Measurements from ENCODE around the gene CACNG6.

Gene CACNG6

DNA sequence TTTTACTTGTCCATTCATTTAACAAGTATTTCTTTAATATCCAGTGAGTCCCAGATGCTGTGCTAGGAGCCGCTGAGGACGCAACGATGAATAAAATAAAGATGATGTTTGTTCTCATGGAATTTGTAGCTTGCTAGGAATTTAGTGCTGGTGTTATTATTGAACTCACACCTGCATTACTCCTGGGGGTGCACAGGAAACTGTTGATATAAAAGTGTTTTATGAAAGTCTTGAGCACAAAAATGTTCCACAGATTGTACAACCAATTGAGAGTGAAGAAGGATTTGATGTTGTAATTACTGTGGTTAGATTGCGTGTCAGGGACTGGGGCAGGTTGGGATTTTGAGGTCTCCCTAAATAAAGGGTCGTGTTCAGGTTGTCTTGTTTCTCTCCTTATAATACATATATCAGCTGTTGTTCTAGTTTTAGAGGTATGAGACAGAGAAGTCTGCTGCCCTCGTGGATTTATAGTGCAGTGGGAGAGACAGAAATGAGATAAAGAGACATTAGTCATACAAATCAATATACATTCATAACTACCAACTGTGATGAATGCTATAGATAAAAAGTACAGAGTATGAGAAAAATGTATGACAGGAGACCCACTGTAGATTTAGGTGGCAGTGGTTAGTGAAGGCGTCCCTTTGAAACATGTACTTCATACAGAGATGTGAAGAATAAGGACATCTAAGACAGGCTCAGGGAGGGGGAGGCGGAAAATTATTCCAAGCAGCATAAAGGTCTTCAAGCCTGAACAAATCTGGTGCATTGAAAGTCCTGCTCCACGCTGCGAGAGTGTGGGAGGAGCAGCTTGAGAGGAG is 11.3 kb downstream of the CACNG6 start:
- ATAC-seq: peak; percentile 53
- no peak for TF ChIP-seq BACH2 (CRISPR knock-in tag; IDR thresholded peaks at IDR 0.05; ENCODE audit: borderline replicate concordance)
- TF ChIP-seq, protein P1, sequence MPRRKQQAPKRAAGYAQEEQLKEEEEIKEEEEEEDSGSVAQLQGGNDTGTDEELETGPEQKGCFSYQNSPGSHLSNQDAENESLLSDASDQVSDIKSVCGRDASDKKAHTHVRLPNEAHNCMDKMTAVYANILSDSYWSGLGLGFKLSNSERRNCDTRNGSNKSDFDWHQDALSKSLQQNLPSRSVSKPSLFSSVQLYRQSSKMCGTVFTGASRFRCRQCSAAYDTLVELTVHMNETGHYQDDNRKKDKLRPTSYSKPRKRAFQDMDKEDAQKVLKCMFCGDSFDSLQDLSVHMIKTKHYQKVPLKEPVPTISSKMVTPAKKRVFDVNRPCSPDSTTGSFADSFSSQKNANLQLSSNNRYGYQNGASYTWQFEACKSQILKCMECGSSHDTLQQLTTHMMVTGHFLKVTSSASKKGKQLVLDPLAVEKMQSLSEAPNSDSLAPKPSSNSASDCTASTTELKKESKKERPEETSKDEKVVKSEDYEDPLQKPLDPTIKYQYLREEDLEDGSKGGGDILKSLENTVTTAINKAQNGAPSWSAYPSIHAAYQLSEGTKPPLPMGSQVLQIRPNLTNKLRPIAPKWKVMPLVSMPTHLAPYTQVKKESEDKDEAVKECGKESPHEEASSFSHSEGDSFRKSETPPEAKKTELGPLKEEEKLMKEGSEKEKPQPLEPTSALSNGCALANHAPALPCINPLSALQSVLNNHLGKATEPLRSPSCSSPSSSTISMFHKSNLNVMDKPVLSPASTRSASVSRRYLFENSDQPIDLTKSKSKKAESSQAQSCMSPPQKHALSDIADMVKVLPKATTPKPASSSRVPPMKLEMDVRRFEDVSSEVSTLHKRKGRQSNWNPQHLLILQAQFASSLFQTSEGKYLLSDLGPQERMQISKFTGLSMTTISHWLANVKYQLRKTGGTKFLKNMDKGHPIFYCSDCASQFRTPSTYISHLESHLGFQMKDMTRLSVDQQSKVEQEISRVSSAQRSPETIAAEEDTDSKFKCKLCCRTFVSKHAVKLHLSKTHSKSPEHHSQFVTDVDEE (CRISPR knock-in tag; IDR thresholded peaks at IDR 0.05): no peak
- no peak for TF ChIP-seq ZFP3 (CRISPR knock-in tag; IDR thresholded peaks at IDR 0.05)
- no peak for TF ChIP-seq SNAI2 (CRISPR knock-in tag; IDR thresholded peaks at IDR 0.05)
- no peak for TF ChIP-seq ARNTL (CRISPR knock-in tag; IDR thresholded peaks at IDR 0.05; ENCODE audit: borderline replicate concordance, low read depth)
- TF ChIP-seq ZNF565 (CRISPR knock-in tag; conservative IDR thresholded peaks at IDR 0.05; ENCODE audit: low read depth): no peak
- no peak for TF ChIP-seq PPARA (CRISPR knock-in tag; IDR thresholded peaks at IDR 0.05; ENCODE audit: borderline replicate concordance)
- TF ChIP-seq OSR1 (CRISPR knock-in tag; IDR thresholded peaks at IDR 0.05): no peak

DNA sequence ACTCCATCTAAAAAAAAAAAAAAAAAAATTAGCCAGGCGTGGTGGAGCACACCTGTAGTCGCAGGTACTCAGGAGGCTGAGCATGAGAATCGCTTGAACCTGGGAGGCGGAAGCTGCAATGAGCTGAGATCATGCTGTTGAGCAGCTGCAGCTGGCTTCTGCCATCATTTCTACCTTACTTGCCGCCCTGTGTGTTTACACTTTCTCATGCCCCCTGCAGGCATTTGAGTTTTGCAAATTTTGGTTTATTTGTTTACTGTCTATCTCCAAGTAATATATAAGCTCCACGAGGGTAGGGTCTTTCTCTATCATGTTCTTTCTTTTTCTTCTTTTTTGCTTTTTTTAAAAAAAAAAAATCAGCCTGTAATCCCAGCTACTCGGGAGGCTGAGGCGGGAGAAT is 18.0 kb downstream of the CACNG6 start:
- ATAC-seq: no peak
- no peak for TF ChIP-seq ZC3H10 (CRISPR knock-in tag; IDR thresholded peaks at IDR 0.05)
- TF ChIP-seq PPARA (CRISPR knock-in tag; IDR thresholded peaks at IDR 0.05; ENCODE audit: borderline replicate concordance): no peak
- no peak for TF ChIP-seq ZFP30 (CRISPR knock-in tag; IDR thresholded peaks at IDR 0.05)
- TF ChIP-seq, protein P2, sequence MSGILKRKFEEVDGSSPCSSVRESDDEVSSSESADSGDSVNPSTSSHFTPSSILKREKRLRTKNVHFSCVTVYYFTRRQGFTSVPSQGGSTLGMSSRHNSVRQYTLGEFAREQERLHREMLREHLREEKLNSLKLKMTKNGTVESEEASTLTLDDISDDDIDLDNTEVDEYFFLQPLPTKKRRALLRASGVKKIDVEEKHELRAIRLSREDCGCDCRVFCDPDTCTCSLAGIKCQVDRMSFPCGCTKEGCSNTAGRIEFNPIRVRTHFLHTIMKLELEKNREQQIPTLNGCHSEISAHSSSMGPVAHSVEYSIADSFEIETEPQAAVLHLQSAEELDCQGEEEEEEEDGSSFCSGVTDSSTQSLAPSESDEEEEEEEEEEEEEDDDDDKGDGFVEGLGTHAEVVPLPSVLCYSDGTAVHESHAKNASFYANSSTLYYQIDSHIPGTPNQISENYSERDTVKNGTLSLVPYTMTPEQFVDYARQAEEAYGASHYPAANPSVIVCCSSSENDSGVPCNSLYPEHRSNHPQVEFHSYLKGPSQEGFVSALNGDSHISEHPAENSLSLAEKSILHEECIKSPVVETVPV (CRISPR knock-in tag; IDR thresholded peaks at IDR 0.05): no peak

DNA sequence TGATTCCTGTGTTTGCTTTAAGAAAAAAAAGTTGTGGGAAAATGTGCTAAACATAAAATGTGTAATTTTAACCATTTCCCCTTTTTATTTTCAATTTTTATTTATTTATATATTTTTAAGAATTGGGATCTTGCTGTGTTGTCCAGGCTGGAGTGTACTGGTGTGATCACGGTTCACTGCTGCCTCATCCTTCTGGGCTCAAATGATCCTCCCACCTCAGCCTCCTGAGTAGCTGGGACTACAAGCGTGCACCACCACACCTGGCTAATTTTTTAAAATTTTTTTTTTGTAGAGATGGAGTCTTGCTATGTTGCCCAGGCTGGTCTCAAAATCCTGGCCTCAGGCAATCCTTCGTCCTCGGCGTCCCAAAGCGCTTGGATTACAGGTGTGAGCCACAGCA is 19.0 kb downstream of the CACNG6 start:
- TF ChIP-seq TOX (CRISPR knock-in tag; IDR thresholded peaks at IDR 0.05; ENCODE audit: borderline replicate concordance): no peak
- no peak for TF ChIP-seq CSDC2 (CRISPR knock-in tag; IDR thresholded peaks at IDR 0.05)
- TF ChIP-seq, protein P3, sequence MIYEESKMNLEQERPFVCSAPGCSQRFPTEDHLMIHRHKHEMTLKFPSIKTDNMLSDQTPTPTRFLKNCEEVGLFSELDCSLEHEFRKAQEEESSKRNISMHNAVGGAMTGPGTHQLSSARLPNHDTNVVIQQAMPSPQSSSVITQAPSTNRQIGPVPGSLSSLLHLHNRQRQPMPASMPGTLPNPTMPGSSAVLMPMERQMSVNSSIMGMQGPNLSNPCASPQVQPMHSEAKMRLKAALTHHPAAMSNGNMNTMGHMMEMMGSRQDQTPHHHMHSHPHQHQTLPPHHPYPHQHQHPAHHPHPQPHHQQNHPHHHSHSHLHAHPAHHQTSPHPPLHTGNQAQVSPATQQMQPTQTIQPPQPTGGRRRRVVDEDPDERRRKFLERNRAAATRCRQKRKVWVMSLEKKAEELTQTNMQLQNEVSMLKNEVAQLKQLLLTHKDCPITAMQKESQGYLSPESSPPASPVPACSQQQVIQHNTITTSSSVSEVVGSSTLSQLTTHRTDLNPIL (CRISPR knock-in tag; IDR thresholded peaks at IDR 0.05; ENCODE audit: low read depth): no peak
- TF ChIP-seq, protein P4, sequence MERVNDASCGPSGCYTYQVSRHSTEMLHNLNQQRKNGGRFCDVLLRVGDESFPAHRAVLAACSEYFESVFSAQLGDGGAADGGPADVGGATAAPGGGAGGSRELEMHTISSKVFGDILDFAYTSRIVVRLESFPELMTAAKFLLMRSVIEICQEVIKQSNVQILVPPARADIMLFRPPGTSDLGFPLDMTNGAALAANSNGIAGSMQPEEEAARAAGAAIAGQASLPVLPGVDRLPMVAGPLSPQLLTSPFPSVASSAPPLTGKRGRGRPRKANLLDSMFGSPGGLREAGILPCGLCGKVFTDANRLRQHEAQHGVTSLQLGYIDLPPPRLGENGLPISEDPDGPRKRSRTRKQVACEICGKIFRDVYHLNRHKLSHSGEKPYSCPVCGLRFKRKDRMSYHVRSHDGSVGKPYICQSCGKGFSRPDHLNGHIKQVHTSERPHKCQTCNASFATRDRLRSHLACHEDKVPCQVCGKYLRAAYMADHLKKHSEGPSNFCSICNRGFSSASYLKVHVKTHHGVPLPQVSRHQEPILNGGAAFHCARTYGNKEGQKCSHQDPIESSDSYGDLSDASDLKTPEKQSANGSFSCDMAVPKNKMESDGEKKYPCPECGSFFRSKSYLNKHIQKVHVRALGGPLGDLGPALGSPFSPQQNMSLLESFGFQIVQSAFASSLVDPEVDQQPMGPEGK (CRISPR knock-in tag; IDR thresholded peaks at IDR 0.05; ENCODE audit: borderline replicate concordance): no peak
- no peak for TF ChIP-seq ZNF8 (CRISPR knock-in tag; IDR thresholded peaks at IDR 0.05)
- no peak for TF ChIP-seq ZNF70 (CRISPR knock-in tag; IDR thresholded peaks at IDR 0.05)
- TF ChIP-seq GLIS3 (CRISPR knock-in tag; IDR thresholded peaks at IDR 0.05): no peak
- TF ChIP-seq, protein P5, sequence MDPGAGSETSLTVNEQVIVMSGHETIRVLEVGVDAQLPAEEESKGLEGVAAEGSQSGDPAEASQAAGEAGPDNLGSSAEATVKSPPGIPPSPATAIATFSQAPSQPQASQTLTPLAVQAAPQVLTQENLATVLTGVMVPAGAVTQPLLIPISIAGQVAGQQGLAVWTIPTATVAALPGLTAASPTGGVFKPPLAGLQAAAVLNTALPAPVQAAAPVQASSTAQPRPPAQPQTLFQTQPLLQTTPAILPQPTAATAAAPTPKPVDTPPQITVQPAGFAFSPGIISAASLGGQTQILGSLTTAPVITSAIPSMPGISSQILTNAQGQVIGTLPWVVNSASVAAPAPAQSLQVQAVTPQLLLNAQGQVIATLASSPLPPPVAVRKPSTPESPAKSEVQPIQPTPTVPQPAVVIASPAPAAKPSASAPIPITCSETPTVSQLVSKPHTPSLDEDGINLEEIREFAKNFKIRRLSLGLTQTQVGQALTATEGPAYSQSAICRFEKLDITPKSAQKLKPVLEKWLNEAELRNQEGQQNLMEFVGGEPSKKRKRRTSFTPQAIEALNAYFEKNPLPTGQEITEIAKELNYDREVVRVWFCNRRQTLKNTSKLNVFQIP (CRISPR knock-in tag; IDR thresholded peaks at IDR 0.05; ENCODE audit: borderline replicate concordance, low read depth): no peak
- no peak for TF ChIP-seq ISL1 (CRISPR knock-in tag; IDR thresholded peaks at IDR 0.05)
- no peak for TF ChIP-seq ARNTL (CRISPR knock-in tag; IDR thresholded peaks at IDR 0.05; ENCODE audit: borderline replicate concordance, low read depth)
- no peak for TF ChIP-seq ZNF565 (CRISPR knock-in tag; conservative IDR thresholded peaks at IDR 0.05; ENCODE audit: low read depth)
- no peak for ATAC-seq

Data from SK-N-SH treated with all-trans-retinoic acid at 6 μM for 48 hours (cell line).